GM12874 (cell line): ENCODE data around the gene DEK.

ENCODE experiments used
- CTCF ChIP-seq: IDR thresholded peaks from 2 replicates; pipeline ENCODE4 v1.5.1; 2011; ENCODE audit warnings: low read depth, mild to moderate bottlenecking, control low read depth, low read length, moderate library complexity; ENCODE audit not compliant: insufficient read depth

Gene DEK

GRCh38 chr6:18276610-18277236, 12.4 kb upstream of the DEK start:
- TF ChIP-seq CTCF, result no peak

- TF ChIP-seq CTCF, result no peak
These were observed 5.9 kb upstream of the DEK start for GRCh38 chr6:18270216-18270615.

GRCh38 chr6:18269717-18270116, 5.4 kb upstream of the DEK start:
- TF ChIP-seq CTCF, result no peak

GRCh38 chr6:18269253-18269652, 4.9 kb upstream of the DEK start:
- no peak for TF ChIP-seq CTCF

- no peak for TF ChIP-seq CTCF
These were observed 3.7 kb upstream of the DEK start for GRCh38 chr6:18268066-18268465.

- no peak for TF ChIP-seq CTCF
These were observed 2.2 kb upstream of the DEK start for GRCh38 chr6:18266523-18266912.

- no peak for TF ChIP-seq CTCF
These were observed 1.6 kb upstream of the DEK start for GRCh38 chr6:18265787-18266522.
